GM12892 (cell line): ENCODE measurements around the gene CDH22.

Experiments
- POLR2A ChIP-seq: IDR thresholded peaks from 2 replicates; pipeline ENCODE4 v1.6.1; 2011; ENCODE audit warnings: low read depth, low read length, control low read depth
- POLR2AphosphoS5 ChIP-seq: IDR thresholded peaks from 2 replicates; pipeline ENCODE4 v1.6.1; 2011; ENCODE audit warnings: low read depth, low read length, control low read depth
- TAF1 ChIP-seq: IDR thresholded peaks from 2 replicates; pipeline ENCODE4 v1.6.1; 2011; ENCODE audit warnings: low read depth, mild to moderate bottlenecking, control low read depth, low read length, borderline replicate concordance

GRCh38 chr20:46212876-46213275, 95.4 kb downstream of the CDH22 start:
- TF ChIP-seq POLR2AphosphoS5 (no peak), POLR2A (no peak), TAF1 (no peak)
